Smooth muscle cell of the brain vasculature (primary cell): ENCODE measurements around the gene RNF227.
"Not testable (repeated sequence)": the region's sequence is repeated elsewhere in the genome, so short reads cannot be mapped to it uniquely, and the experiment has no call there.

ENCODE experiments used
- DNase-seq: peaks from one replicate; pipeline ENCODE4 v3.0.0-alpha.2; 2012; ENCODE audit warnings: low read depth, low spot score

Gene RNF227

DNA sequence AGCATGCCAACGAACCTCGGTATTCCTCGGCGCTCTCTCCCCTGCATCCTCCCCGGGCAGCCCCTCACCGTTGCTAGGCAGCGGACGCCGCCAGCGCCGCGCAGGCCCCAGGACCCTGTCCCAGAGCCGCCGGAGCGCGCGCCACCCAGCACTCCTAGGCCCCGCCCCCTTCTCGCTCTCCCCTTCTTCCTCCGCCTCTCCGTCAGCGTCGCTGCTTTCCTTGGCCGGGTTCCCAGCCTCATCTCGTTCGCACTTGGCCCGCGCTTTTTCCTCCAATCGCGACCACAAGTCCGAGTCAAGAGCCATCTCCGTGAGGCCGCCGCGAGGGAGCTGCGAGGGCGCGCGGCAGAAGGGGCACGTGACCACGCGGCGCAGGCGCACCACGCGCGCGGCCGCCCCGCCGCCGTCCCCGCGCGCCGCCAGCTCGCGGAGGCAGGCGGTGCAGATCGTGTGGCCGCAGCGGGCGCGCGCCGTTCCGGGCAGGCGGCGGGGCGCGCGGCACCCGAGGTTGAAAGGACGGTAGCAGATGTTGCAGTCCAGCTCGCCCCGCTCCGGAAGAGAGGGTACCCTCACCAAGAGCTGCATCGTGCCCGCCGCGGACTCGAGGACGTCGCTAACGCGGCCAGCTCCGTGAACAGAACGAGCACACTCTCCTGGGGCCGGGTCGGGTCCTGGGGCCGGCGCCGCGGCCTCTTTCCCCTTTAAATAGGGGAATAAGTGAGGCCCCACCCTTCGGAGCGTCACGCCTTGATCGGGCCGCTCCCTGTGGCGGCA, at the start of gene RNF227:
Gene RNF227 (minus strand): TSS at position 679 of the 774 bp plus-strand sequence. CDS start 94 bp downstream, at position 585.
- peak; percentile 84 for DNase-seq

DNA sequence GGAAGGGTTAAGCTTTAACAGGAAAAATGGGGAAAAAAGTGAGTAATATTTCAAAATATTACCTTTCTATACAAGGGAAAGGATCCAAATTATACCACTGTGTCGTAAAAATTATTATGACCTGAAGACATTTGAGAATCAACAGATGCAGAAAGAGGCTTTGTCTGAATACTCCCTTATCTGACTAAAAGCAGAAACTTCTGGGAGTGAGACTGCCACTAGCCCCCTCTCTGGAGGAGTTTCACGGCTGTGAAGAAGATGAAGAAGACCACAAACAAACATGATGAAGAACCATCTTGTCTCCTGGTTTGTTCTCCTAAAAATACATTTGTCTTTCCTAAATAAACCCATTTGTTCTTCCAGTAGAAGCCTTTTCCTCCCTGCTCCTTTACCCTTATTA, 45.3 kb upstream of the RNF227 start:
- no peak for DNase-seq

DNA sequence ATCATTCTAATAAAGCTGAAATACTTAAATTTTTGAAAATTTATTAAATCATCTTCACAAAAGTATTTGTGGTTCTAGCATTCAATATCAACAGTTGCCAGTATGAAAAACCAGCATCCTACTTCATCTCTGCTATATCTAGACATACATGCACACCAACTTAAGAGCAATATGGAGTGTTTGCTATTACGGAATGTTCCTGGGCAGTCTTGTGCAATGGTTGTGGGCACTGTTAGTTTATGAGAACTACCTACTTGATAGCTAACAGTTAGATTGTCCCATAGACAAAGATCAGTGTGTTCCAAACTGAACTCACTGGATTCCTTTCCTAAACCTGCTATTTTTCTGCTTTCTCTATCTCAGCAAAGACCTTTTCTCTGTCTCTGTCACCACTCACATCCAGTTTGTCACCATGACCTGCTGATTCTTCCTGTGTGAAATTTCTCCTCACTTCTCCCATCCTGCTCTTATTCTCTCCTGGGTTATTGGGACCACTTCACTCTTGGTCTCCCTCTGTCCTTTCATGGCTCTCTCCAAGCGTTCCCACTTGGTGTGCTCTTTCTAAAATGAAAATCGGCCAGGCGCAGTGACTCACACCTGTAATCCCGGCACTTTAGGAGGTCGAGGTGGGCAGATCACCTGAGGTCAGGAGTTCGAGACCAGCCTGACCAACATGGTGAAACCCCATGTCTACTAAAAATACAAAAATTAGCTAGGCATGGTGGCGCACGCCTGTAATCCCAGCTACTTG, 43.6 kb upstream of the RNF227 start:
- DNase-seq = no peak

DNA sequence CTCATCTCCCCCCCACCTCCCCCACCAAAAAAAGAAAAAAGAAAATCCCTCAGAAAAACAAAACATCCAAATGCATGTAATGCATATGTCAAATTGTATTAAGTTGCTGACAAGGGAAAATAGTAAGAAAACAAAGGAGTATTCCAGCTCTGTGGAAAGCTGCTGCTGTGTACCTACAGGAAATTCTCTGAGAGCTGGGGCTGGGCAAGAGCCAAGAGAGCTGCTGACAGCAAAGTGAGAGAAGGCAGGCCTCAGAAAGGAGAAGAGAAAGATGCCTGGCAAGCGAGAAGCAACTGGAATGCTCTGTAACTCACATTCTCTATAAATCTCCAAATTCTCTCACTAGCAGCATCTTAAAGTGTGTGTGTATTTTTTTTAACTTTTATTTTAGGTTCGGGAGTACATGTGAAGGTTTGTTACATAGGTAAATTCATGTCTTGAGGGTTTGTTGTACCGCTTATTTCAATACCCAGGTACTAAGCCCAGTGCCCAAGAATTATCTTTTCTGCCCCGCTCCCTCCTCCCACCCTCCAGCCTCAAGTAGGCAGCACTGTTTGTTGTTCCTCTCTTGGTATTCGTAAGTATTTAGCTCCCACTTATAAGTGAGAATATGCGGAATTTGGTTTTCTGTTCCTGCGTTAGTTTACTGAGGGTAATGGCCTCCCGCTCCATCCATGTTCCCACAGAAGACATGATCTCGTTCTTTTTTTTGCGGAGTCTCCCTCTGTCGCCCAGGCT, 40.3 kb upstream of the RNF227 start:
- DNase-seq = no peak

DNA sequence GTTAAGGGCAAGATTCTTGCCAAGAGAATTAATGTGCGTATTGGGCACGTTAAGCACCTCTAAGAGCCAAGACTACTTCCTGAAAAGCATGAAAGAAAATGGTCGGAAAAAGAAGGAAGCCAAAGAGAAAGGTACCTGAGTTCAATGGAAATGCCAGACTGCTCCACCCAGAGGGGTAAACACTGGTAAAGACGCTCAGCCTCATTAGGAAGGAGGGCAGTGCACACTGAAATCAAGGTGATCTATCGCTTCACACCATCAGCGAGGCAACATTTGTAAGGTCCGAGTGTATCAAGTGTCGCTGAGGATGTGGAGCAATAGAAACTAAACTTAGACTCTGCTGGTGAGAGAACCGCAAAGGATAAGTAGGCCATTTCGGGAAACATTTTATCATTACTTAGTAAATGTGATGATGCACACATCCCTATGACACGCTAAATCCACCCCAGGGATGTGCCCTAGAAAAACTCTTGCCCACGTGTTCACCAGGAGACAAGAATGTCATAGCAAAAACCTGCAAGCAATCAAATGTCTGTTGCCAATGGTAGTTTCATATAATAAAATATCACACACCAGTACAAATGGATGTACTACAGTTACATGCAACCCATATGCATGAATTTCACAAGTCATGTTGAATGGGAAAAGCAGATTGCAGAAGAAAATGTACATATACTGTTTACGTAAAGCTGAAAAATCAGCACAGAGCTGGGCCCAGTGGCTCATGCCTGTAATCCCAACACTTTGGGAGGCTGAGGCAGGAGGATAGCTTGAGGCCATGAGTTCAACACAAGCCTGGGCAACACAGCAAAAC, 39.5 kb upstream of the RNF227 start:
- DNase-seq = no peak

DNA sequence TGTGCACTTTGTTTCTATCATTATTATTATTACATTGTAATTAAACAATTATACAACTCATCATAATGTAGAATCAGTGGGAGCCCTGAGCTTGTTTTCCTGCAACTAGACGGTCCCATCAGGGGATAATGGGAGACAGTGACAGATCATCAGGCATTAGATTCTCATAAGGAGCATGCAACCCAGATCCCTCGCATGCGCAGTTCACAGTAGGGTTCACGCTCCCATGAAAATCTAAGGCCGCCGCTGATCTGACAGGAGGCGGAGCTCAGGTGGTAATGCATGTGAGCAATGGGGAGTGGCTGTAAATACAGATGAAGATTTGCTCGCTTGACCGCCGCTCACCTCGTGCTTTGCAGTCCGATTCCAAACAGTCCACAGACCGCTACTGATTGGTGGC, 37.2 kb upstream of the RNF227 start:
- DNase-seq = not testable (repeated sequence)

DNA sequence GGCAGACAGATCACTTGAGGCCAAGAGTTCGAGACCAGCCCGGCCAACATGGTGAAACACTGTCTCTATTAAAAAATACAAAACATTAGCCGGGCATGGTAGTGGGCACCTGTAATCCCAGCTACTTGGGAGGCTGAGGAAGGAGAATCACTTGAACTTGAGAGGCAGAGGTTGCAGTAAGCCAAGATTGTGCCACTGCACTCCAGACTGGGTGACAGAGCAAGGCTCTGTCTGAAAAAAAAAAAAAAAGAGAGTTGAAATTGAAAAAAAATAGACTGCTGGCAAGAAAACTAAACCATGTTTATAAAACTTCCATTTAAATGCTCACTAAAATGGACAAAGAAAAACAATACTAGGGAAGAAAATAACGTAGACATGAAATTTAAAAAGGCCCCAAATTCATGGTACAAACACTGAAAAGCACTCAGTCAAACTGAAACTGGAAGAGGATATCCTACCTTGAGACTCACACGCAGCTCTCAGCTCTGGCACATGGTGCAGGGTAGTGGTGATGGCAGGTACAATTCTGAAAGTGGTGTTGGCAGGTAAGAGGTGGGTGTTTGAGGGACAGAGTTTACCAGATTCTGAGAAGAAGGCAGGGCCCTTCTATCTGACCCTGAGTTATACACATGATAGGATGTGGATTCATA, 35.2 kb upstream of the RNF227 start:
- DNase-seq = no peak

DNA sequence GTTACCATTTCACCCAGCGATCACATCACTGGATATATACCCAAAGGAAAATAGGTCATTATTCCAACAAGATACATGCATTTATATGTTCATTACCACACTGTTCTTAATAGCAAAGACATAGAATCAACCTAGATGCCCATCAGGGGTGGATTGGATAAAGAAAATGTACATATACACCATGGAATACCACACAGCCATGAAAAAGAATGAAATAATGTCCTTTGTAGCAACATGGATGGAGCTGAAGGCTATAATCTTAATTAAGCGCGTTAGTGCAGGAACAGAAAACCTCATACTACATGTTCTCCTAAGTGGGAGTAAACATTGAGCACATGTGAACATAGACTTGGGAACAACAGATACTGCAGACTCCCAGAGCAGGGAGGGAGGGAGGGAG, 34.5 kb upstream of the RNF227 start:
- DNase-seq = no peak

DNA sequence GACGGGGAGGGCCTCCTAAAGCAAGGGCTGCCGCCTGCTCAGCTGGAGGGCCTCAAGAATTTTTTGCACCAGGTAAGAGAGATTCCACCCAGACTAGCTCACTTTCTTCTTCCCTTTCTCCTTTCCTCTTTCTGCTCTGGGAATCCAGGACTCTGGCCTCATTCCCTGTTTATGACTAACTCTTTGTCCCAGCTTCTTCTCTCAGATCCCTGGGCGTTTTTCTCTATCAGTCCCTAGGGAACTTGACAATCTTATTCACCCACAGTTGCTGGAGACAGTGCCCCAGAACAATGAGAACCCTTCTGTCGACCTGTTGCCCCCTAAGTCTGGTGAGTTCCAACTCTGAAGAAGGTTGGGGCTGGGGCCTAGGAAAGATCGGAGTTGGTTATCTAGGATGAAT, 31.6 kb upstream of the RNF227 start:
- no peak for DNase-seq

DNA sequence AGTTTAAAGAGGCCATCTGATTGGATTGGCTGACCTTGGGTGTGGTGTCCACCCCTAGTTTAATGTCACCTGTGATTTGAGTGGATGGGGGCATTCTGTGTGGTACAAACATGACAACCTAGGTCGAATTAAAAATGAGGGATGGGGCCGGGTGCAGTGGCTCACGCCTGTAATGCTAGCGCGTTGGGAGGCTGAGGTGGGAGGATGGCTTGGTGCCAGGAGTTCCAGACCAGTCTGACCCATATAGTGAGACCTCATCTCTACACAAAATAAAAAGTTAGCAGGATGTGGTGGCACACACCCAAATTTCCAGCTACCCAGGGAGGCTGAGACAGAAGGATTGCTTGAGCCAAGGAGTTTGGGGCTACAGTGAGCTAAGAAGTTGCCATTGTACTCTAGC, 30.4 kb upstream of the RNF227 start:
- DNase-seq = no peak

DNA sequence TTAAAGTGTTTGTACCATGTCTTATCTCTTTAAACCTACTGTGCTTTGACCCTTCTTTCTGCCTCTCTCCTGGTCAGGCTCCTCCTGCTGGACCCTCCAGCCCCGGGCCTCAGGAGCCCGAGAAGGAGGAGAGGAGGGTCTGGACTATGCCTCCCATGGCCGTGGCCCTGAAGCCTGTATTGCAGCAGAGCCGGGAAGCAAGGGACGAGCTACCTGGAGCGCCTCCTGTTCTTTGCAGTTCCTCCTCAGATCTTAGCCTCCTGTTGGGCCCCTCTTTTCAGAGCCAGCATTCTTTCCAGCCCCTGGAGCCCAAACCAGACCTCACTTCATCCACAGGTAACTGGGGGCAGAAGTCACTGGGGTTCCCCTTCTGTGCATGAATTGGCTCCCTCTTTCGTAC, 29.6 kb upstream of the RNF227 start:
- no peak for DNase-seq

DNA sequence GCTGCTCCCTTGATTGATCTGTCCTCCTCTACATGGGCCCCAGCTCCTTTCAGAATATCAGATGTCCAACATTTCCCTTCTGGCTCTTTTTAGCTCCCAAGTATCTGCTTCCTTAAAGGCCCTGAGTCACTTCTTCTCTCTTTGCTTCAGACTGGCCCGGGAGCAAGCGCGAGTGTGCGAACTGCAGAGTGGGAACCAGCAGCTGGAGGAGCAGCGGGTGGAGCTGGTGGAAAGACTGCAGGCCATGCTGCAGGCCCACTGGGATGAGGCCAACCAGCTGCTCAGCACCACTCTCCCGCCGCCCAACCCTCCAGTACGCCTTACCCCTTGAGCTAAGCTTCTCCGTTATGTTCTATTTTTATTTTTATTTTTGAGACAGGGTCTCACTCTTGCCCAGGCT, 28.2 kb upstream of the RNF227 start:
- DNase-seq = no peak

DNA sequence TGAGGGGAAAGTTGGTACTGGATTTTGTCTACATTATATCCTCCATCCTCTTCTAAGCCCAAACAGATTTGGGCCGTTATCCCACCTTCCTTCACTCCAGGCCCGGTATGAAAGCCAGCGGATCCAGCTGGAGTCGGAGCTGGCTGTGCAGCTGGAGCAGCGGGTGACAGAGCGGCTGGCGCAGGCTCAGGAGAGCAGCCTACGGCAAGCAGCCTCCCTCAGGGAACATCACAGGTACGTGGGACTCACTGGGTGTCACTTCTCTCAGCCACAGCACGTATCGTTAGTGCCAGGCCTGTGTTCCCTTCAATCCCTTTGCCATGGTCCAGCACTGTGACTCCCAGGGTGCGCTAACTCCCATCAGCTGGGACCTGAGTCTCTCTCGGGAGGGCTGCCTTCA, 27.2 kb upstream of the RNF227 start:
- DNase-seq = no peak

DNA sequence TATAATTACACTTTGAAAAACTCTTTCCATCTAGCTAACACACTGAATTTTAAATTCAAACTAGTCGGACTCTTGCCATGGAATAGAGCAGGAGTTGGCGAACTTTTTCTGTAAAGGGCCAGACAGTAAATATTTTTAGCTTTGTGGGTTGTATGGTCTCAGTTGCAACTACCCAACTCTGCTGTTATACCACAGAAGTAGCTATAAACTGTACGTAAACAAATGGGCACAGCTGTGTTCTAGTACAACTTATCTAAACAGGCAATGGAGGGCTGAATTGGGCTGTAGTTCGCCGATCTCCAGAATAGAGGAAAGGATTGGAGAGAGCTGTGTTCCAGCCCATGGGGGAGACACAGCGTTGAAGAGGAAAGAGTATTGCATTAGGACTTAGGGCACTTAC, 24.7 kb upstream of the RNF227 start:
- no peak for DNase-seq

DNA sequence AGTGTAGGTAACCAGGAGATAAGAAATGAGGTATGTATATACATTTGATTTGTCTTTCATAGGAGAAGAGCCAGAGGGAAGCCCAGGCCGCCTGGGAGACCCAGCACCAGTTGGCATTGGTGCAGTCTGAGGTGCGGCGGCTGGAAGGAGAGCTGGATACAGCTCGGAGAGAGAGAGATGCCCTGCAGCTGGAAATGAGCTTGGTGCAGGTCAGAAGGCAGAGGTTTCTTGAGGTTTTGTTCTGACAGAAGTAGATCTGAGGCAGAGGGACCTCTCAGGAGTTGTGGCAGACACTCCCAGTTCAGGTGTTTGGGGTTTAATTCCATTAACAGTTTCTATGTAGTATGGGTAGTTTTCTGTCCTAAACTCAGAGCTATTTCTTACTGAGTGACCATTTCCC, 23.9 kb upstream of the RNF227 start:
- no peak for DNase-seq

DNA sequence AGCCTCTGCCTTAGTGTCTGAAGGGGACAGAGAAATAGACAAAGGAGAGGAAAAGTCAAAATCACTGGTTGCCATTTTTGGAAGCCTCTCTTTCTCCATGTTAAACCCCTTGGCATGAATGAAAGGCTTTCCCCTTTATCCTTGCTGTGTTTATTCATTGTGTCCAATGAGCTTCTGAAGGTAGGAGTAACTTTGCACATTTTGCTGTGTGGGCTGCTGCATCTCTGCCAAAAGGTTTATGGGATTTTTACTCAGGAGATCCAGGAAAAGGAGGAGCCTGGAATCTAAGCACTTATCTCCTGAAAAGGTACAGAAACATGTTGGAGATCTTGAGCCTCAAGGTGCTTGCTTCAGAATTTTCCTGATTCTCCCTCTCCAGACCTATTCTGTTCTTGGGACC, 19.8 kb upstream of the RNF227 start:
- DNase-seq = no peak

DNA sequence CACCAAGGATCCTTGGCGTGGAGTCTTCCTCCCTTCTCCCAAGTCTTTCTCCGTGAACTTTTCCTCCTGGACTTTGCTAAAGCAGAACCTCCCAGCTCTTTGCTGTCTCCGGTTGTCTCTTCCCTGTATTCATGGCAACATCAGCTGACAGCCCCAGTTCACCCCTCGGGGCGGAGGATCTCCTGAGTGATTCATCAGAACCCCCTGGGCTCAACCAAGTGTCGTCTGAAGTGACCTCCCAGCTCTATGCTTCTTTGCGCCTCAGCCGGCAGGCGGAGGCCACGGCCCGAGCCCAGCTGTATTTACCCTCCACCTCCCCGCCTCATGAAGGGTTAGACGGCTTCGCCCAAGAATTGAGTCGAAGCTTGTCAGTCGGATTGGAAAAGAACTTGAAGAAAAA, 16.9 kb upstream of the RNF227 start:
- DNase-seq = peak; percentile 62

DNA sequence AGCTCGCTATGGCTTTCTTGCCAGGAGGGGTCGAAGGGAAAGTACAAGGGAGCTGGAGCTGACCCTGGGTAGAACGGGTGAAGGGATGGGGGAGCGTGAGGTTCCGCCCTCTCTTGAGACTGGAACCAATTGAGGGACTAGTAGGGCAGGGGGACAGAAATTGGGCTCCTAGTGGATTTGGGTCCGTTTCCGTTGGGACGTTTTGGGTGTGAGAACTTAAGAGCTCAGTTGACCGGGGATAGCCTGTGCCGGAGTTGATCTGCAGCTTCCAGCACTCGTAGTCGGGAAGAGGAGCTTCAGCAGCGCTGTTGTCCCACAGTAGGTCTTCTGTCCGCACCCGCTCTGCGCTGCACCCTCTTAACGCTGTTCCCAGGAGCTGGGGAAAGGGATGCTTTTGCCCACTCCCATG, 16.4 kb upstream of the RNF227 start:
- no peak for DNase-seq

DNA sequence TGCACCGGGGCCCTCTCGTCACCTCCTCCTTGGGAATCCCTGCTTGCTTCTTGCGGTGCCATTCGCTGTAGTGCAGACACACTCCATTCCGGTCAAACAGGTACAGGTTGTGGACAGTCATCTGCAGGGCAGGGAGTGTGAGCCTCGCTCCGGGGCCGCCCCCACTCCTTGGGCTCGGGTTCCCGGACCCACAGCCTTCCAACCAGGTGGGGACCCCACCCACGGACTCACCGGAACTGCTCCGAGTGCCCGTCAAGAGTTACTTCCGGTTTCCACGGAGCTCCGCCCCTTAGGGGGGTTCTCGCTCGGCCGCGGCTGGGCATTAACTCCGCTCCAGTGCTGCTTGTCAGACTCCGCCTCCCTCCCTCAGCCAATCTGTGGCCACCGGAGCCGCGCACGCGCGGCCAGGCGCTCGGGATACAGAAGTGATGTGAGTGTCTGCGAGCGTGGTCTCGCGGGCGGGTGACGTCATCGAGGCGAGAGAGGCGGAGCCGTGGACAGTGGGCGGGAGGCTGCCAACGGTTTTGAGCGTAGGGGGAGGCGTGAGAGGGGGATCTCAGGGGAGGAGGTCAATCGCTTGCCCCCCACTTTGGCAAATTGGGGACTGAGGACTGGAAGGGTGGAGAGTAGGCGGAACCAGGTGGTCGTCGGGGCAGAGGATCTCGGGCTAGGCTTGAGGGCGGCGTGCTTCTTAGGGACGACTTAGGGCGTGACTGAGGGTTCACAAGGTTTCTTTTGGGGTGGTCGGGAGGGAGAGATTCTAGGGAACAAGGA, 15.8 kb upstream of the RNF227 start, which contains the start of the genes CNTROB and TRAPPC1:
Gene CNTROB (plus strand): TSS at position 498 of the 774 bp plus-strand sequence. CDS start 874 bp downstream, outside the sequence.
Gene TRAPPC1 (minus strand): TSS at position 238 of the 774 bp plus-strand sequence. CDS start 117 bp downstream, at position 121.
- peak; percentile 98 for DNase-seq
